Right lobe of liver (tissue), 4 donors: ENCODE results near the gene PRAMEF5.
"Not testable (repeated sequence)": the region's sequence is repeated elsewhere in the genome, so short reads cannot be mapped to it uniquely, and the experiment has no call there.

ENCODE experiments used
- POLR2A ChIP-seq: fragments of 450-650 bp; IDR thresholded peaks from one replicate; pipeline ENCODE4 v1.6.1; 2017; ENCODE audit warnings: antibody characterized with exemption, mild to moderate bottlenecking
- TF ChIP-seq, protein P1 (sequence below), 4 donors: fragments of 200-600 bp in 3 of 4; fragments of 450-650 bp in 1 of 4; IDR thresholded peaks; one replicate each; pipeline versions ENCODE4 v1.5.1 to v1.8.0; 2016 to 2022; ENCODE audit warnings: antibody characterized with exemption in 4 of 4, mild to moderate bottlenecking in 2 of 4
- donor health status: DM: no; HTN: no; CAD: no.
- donor health status: DM: no; HTN: no; CAD: no.
- donor health status: DM: no; HTN: yes; CAD: no.

DNA sequence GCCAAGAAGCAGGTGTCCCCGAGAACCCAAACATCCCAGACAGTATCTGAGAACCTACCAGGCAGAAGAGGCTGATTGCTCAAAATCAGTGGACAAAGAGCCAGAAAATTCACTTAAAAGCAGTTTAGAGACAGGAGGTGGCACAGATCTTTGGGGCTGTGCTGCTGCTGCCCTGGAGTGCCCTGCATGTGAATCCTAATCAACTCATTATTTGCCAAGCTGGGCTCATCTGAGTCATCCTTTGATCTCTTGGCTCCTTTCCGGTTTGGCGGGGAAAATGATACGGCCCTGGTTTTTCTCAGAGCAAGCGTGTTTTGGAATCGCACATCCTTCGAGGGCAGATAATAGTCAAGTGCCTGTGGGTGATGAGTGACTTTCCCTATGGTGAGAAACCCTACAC lies 37.4 kb upstream of the PRAMEF5 start:
- TF ChIP-seq, protein P1, sequence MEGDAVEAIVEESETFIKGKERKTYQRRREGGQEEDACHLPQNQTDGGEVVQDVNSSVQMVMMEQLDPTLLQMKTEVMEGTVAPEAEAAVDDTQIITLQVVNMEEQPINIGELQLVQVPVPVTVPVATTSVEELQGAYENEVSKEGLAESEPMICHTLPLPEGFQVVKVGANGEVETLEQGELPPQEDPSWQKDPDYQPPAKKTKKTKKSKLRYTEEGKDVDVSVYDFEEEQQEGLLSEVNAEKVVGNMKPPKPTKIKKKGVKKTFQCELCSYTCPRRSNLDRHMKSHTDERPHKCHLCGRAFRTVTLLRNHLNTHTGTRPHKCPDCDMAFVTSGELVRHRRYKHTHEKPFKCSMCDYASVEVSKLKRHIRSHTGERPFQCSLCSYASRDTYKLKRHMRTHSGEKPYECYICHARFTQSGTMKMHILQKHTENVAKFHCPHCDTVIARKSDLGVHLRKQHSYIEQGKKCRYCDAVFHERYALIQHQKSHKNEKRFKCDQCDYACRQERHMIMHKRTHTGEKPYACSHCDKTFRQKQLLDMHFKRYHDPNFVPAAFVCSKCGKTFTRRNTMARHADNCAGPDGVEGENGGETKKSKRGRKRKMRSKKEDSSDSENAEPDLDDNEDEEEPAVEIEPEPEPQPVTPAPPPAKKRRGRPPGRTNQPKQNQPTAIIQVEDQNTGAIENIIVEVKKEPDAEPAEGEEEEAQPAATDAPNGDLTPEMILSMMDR (IDR thresholded peaks at IDR 0.05), result not testable (repeated sequence)
- not testable (repeated sequence) for TF ChIP-seq POLR2A
